ENCODE results near the gene LPXN. TPM values are rescaled to one million over a fixed set of nuclear protein-coding genes. Genes with fewer than 3 reads are reported as not detected.

The LPXN gene
- total and polyA plus RNA-seq, 9 donors, result 6.5 to 19.3 (median 7.9) TPM

DNA sequence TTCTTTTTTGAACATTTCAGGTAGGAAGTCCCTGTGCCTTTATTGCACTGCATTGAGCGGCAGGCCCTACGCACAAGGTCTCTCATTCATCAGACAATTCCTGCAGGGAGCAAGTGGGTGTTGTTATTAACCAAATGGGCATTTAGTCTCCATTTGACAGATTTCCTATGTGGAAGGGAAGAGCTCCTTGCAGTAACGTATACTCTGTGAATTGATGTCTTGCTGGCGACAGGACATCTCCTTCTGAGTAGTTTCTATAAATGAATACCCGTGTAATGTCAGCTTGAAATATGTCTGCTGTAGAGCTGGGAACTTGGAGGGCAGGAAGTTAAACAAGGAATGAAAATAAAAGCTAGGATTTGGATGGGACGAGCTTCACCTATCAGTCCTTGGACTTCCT is 71.4 kb downstream of the LPXN start:
- intact Hi-C loops (cut with DNase I), result no loop called here
- DNase-seq, result no peak
- Histone ChIP-seq H3K4me1 (ENCODE audit: insufficient read depth) (no peaks in the 10 kb centered on the region), H3K9me3 (no peaks in the 10 kb centered on the region), H3K4me3 (no peak overlapping the region), H3K27me3 (no peaks in the 10 kb centered on the region), H3K27ac (no peak overlapping the region), H3K36me3 (no peaks in the 10 kb centered on the region)
- WGBS, 3 donors, result 22 to 44% (median 25%) methylated on average over 6 of the region's 6 CpGs
- TF ChIP-seq POLR2A (IDR thresholded peaks at IDR 0.05) (no peak), EP300 (IDR thresholded peaks at IDR 0.05) (no peak)
- TF ChIP-seq, protein P1, sequence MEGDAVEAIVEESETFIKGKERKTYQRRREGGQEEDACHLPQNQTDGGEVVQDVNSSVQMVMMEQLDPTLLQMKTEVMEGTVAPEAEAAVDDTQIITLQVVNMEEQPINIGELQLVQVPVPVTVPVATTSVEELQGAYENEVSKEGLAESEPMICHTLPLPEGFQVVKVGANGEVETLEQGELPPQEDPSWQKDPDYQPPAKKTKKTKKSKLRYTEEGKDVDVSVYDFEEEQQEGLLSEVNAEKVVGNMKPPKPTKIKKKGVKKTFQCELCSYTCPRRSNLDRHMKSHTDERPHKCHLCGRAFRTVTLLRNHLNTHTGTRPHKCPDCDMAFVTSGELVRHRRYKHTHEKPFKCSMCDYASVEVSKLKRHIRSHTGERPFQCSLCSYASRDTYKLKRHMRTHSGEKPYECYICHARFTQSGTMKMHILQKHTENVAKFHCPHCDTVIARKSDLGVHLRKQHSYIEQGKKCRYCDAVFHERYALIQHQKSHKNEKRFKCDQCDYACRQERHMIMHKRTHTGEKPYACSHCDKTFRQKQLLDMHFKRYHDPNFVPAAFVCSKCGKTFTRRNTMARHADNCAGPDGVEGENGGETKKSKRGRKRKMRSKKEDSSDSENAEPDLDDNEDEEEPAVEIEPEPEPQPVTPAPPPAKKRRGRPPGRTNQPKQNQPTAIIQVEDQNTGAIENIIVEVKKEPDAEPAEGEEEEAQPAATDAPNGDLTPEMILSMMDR (IDR thresholded peaks at IDR 0.05), result no peak

DNA sequence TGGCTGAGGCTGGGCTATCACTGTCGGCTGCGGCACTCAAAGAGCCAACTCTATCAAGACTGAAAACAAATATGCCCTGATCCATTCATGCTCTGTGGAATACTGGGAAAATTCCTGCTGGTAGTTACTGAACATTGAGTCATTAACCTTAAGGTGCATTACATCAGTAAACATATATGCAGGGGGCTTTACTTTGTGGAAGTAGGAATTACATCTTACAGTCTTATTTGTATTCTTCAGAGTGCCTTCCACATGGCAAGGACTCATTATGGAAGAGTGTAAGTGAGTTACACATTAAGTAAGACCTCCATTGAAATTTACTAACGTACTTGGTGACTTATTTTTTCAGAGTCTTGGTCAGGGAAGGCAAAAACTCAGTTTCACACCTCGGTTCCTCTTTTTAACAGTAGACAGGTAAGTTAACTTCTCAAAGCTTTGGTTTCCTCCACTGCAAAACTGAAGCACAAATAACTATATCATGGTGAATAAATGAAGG is 72.2 kb downstream of the LPXN start:
- DNase-seq, result no peak
- Histone ChIP-seq H3K36me3 (no peaks in the 10 kb centered on the region), H3K4me3 (no peak overlapping the region), H3K4me1 (ENCODE audit: insufficient read depth) (no peaks in the 10 kb centered on the region), H3K27me3 (no peaks in the 10 kb centered on the region), H3K27ac (no peak overlapping the region), H3K9me3 (no peaks in the 10 kb centered on the region)
- 85 to 88% (median 85%) methylated on average over 4 of the region's 4 CpGs for WGBS, 3 donors
- intact Hi-C loops (cut with DNase I), result no loop called here
- TF ChIP-seq POLR2A (IDR thresholded peaks at IDR 0.05) (no peak), EP300 (IDR thresholded peaks at IDR 0.05) (no peak)

DNA sequence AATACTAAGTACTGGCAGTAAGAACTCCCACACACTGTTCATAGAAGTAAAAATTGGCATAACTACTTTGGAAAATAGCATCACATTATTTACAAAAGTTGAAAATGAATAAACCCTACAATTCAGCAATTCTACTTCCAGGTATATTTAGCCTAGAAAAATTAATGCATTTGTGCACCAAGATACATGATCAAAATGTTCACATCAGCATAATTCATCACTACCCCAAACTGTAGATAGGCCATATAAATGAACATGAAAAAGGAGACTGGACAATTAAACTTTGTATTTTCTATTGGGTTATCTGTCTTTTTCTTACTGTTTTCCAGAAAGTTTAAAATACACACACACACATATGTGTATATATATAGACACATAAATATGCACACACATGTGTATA is 73.7 kb downstream of the LPXN start:
- DNase-seq, result no peak
- intact Hi-C loops (cut with DNase I), result no loop called here
- H3K27me3 ChIP-seq, result no peaks in the 10 kb centered on the region
- H3K4me3 ChIP-seq, result no peak overlapping the region
- no peaks in the 10 kb centered on the region for H3K4me1 ChIP-seq (ENCODE audit: insufficient read depth)
- TF ChIP-seq EP300 (IDR thresholded peaks at IDR 0.05), result no peak
- TF ChIP-seq, protein P1 (IDR thresholded peaks at IDR 0.05), result no peak
- no peak for TF ChIP-seq POLR2A (IDR thresholded peaks at IDR 0.05)
- no peaks in the 10 kb centered on the region for H3K9me3 ChIP-seq
- no peaks in the 10 kb centered on the region for H3K36me3 ChIP-seq
- H3K27ac ChIP-seq, result no peak overlapping the region

DNA sequence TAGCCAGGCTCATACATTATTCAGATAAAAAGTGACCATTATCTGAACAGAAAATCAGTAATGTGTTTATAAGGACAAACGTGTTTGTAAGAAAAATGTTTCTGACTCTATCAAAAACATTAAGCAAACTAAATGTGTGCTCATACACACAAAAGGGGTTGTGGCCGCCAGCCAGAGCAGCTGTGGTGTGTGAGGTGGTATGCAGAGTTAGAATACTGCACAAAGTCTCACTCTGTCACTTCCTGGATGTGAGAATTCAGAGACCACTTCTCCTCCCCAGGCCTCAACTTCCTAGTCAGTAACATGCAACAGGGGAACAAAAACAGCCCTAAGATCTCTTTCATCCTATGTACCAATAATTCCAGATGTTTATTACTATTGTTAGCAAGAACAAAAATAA is 77.2 kb downstream of the LPXN start:
- Histone ChIP-seq H3K4me3 (no peak overlapping the region), H3K4me1 (ENCODE audit: insufficient read depth) (no peaks in the 10 kb centered on the region), H3K9me3 (no peaks in the 10 kb centered on the region), H3K27ac (no peak overlapping the region), H3K36me3 (no peaks in the 10 kb centered on the region), H3K27me3 (no peaks in the 10 kb centered on the region)
- WGBS, 3 donors, result 24 to 47% (median 29%) methylated on average over 2 of the region's 2 CpGs
- TF ChIP-seq, protein P1 (IDR thresholded peaks at IDR 0.05), result no peak
- no peak for TF ChIP-seq EP300 (IDR thresholded peaks at IDR 0.05)
- no peak for TF ChIP-seq POLR2A (IDR thresholded peaks at IDR 0.05)
- no peak for DNase-seq
- intact Hi-C loops (cut with DNase I), result no loop called here

DNA sequence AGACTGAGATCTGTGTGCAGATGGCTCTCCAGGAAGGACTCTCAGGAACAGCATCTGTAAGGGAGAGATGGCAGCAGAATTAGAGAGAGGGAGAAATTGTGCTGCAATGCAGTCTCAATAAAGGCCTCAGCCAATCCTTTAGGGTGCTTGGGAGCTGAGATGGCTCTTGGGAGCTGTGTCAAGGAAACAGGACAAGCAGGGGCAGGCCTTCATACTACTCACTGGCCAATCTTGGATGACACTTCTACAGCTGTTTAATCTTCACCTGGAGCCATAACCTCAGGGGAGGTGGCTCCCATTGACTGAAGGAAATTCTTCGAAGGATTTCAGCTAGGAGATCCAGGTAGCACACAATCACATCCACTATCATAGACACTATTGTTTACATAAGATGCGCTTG is 77.7 kb downstream of the LPXN start:
- WGBS, 3 donors, result 64 to 88% (median 75%) methylated on average over 2 of the region's 2 CpGs
- no peak for DNase-seq
- Histone ChIP-seq H3K9me3 (no peaks in the 10 kb centered on the region), H3K27ac (no peak overlapping the region), H3K36me3 (no peaks in the 10 kb centered on the region), H3K4me1 (ENCODE audit: insufficient read depth) (no peaks in the 10 kb centered on the region), H3K27me3 (no peaks in the 10 kb centered on the region), H3K4me3 (no peak overlapping the region)
- intact Hi-C loops (cut with DNase I), result no loop called here
- no peak for TF ChIP-seq POLR2A (IDR thresholded peaks at IDR 0.05)
- TF ChIP-seq, protein P1 (IDR thresholded peaks at IDR 0.05), result no peak
- no peak for TF ChIP-seq EP300 (IDR thresholded peaks at IDR 0.05)
